Panc1 (cell line): ENCODE results near the gene MYBPC3. TPM values are rescaled to one million over a fixed set of nuclear protein-coding genes. Genes with fewer than 3 reads are reported as not detected.

Source experiments
- ATAC-seq: fragments of 200-7000 bp; cut with Tn5 transposase; 2 replicates; pipeline ENCODE4 v1.9.1; 2020; ENCODE audit warnings: mild to moderate bottlenecking, moderate library complexity
- BruUV-seq: library from RNA; stranded (reverse); fragments of 400-500 nt; replicated peaks from 2 replicates; lab custom pipeline; 2021; lab: Mats Ljungman, UMichigan
- CTCF ChIA-PET: fragments of 300-600 bp; sonication (Branson Sonifier 250); formaldehyde crosslinking; loops from one replicate; lab custom pipeline; 2022; ENCODE audit warnings: antibody characterized with exemption; lab: Charles Lee
- POLR2A ChIA-PET: fragments of 300-600 bp; sonication (Branson Sonifier 250); formaldehyde crosslinking; loops from one replicate; lab custom pipeline; 2022; ENCODE audit warnings: antibody characterized with exemption; lab: Charles Lee
- DNase-seq: peaks from one replicate; pipeline ENCODE4 v3.0.0-alpha.2; 2010; ENCODE audit warnings: low read depth, low spot score
- H3K27ac ChIP-seq: 2 replicates; pipeline ENCODE4 v1.5.1; 2011; ENCODE audit warnings: mild to moderate bottlenecking, low read length, inconsistent platforms
- H3K27me3 ChIP-seq: fragments of 200-500 bp; sonication (Bioruptor generic); 2 replicates; pipeline ENCODE4 v1.6.0; 2014; ENCODE audit warnings: low read length, inconsistent platforms; ENCODE audit not compliant: control insufficient read depth, insufficient read depth
- H3K36me3 ChIP-seq: fragments of 200-500 bp; sonication (Bioruptor generic); 2 replicates; pipeline ENCODE4 v1.5.1; 2014; ENCODE audit warnings: inconsistent platforms, mild to moderate bottlenecking, low read length, moderate library complexity; ENCODE audit not compliant: control insufficient read depth, insufficient read depth
- H3K4me1 ChIP-seq: 2 replicates; pipeline ENCODE4 v1.5.1; 2011; ENCODE audit warnings: inconsistent platforms, mild to moderate bottlenecking, low read length, moderate library complexity; ENCODE audit not compliant: control insufficient read depth, insufficient read depth
- H3K4me3 ChIP-seq, 2 experiments: 2 replicates each; pipeline ENCODE4 v1.5.1; 2011 to 2012; ENCODE audit warnings: low read depth in 2 of 2, low read length in 2 of 2, mild to moderate bottlenecking in 2 of 2, inconsistent platforms in 1 of 2, moderate library complexity in 1 of 2
- H3K9me3 ChIP-seq: fragments of 200-500 bp; sonication (Bioruptor generic); 2 replicates; pipeline ENCODE4 v1.5.1; 2014; ENCODE audit warnings: low read depth, mild to moderate bottlenecking, inconsistent platforms, low read length, moderate library complexity; ENCODE audit not compliant: control insufficient read depth, insufficient read depth
- POLR2AphosphoS5 ChIP-seq: IDR thresholded peaks from 2 replicates; pipeline ENCODE4 v1.6.1; 2012; ENCODE audit warnings: mild to moderate bottlenecking, low read depth, low read length, moderate library complexity
- SIN3A ChIP-seq: IDR thresholded peaks from 2 replicates; pipeline ENCODE4 v1.6.1; 2012; ENCODE audit warnings: low read depth, mild to moderate bottlenecking, low read length, moderate library complexity, borderline replicate concordance; ENCODE audit not compliant: insufficient read depth
- TCF7L2 ChIP-seq: IDR thresholded peaks from 2 replicates; pipeline ENCODE4 v1.6.1; 2011; ENCODE audit warnings: mild to moderate bottlenecking, low read depth, low read length, inconsistent platforms
- in situ Hi-C: cut with HindIII; loops from 2 replicates; pipeline ENCODE4 v1.10.0; 2016; ENCODE audit warnings: low sequenced_read_pairs, low pct_unique_long_range_greater_than_20kb
- intact Hi-C: fragments of 100-400 bp; cut with micrococcal nuclease; formaldehyde crosslinking; loops from one replicate; pipeline ENCODE4 v1.10.0; 2022; ENCODE audit not compliant: unreplicated experiment
- total RNA-seq: library from RNA; stranded (reverse); gene quantifications from one replicate; pipeline ENCODE4 v1.2.1, GENCODE V29; 2021; ENCODE audit not compliant: unreplicated experiment
- TF ChIP-seq, protein P1 (sequence below), 2 experiments: IDR thresholded peaks; 2 replicates each; pipeline ENCODE4 v1.6.1; 2011 to 2012; ENCODE audit warnings: low read depth in 2 of 2, control low read depth in 1 of 2, low read length in 1 of 2, mild to moderate bottlenecking in 1 of 2, moderate library complexity in 1 of 2; ENCODE audit not compliant: insufficient read depth in 1 of 2
- TF ChIP-seq, protein P2 (sequence below): fragments of 450-650 bp; IDR thresholded peaks from 2 replicates; pipeline ENCODE4 v1.5.1; 2017; ENCODE audit warnings: mild to moderate bottlenecking

The MYBPC3 gene
- total RNA-seq, 1 experiment from 2014 or later: not detected

DNA sequence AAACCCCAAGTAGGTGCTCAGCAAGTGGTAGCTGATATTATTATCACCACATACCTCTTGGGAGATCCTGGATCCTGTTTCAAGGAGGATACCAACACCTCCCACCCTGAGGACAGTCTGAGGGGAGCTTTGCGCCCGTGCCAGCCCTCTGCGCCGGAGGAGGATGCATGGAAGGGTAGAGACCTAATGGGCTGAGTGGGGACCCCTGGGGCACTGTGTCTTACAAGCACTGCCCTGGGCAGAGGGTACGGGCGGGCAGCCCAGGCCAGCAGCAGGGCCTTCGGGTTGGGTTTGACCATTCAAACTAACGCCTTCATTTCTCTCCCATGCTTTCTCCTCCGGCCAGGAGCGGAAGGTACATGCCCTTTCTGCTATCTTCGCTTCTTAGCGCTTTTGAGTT is 26.3 kb downstream of the MYBPC3 start:
- DNase-seq: no peak
- no peaks in the 10 kb centered on the region for H3K36me3 ChIP-seq
- POLR2A ChIA-PET: no interaction called here
- H3K4me3 ChIP-seq: no peak overlapping the region
- no peak overlapping the region for H3K27ac ChIP-seq
- no peaks in the 10 kb centered on the region for H3K27me3 ChIP-seq
- H3K4me1 ChIP-seq: no peaks in the 10 kb centered on the region
- intact Hi-C loops: no loop called here
- in situ Hi-C loops: no loop called here
- CTCF ChIA-PET: no interaction called here
- H3K9me3 ChIP-seq: no peaks in the 10 kb centered on the region
- BruUV-seq: no TSS peak
- TF ChIP-seq, protein P1, sequence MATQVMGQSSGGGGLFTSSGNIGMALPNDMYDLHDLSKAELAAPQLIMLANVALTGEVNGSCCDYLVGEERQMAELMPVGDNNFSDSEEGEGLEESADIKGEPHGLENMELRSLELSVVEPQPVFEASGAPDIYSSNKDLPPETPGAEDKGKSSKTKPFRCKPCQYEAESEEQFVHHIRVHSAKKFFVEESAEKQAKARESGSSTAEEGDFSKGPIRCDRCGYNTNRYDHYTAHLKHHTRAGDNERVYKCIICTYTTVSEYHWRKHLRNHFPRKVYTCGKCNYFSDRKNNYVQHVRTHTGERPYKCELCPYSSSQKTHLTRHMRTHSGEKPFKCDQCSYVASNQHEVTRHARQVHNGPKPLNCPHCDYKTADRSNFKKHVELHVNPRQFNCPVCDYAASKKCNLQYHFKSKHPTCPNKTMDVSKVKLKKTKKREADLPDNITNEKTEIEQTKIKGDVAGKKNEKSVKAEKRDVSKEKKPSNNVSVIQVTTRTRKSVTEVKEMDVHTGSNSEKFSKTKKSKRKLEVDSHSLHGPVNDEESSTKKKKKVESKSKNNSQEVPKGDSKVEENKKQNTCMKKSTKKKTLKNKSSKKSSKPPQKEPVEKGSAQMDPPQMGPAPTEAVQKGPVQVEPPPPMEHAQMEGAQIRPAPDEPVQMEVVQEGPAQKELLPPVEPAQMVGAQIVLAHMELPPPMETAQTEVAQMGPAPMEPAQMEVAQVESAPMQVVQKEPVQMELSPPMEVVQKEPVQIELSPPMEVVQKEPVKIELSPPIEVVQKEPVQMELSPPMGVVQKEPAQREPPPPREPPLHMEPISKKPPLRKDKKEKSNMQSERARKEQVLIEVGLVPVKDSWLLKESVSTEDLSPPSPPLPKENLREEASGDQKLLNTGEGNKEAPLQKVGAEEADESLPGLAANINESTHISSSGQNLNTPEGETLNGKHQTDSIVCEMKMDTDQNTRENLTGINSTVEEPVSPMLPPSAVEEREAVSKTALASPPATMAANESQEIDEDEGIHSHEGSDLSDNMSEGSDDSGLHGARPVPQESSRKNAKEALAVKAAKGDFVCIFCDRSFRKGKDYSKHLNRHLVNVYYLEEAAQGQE (IDR thresholded peaks at IDR 0.05; ENCODE audit: insufficient read depth in 1 of 2, low read depth in 2 of 2, low read length in 1 of 2): no peak
- TF ChIP-seq SIN3A: no peak
- TF ChIP-seq, protein P2, sequence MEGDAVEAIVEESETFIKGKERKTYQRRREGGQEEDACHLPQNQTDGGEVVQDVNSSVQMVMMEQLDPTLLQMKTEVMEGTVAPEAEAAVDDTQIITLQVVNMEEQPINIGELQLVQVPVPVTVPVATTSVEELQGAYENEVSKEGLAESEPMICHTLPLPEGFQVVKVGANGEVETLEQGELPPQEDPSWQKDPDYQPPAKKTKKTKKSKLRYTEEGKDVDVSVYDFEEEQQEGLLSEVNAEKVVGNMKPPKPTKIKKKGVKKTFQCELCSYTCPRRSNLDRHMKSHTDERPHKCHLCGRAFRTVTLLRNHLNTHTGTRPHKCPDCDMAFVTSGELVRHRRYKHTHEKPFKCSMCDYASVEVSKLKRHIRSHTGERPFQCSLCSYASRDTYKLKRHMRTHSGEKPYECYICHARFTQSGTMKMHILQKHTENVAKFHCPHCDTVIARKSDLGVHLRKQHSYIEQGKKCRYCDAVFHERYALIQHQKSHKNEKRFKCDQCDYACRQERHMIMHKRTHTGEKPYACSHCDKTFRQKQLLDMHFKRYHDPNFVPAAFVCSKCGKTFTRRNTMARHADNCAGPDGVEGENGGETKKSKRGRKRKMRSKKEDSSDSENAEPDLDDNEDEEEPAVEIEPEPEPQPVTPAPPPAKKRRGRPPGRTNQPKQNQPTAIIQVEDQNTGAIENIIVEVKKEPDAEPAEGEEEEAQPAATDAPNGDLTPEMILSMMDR: no peak
- no peak for TF ChIP-seq TCF7L2
- TF ChIP-seq POLR2AphosphoS5: no peak
- no peak for ATAC-seq

DNA sequence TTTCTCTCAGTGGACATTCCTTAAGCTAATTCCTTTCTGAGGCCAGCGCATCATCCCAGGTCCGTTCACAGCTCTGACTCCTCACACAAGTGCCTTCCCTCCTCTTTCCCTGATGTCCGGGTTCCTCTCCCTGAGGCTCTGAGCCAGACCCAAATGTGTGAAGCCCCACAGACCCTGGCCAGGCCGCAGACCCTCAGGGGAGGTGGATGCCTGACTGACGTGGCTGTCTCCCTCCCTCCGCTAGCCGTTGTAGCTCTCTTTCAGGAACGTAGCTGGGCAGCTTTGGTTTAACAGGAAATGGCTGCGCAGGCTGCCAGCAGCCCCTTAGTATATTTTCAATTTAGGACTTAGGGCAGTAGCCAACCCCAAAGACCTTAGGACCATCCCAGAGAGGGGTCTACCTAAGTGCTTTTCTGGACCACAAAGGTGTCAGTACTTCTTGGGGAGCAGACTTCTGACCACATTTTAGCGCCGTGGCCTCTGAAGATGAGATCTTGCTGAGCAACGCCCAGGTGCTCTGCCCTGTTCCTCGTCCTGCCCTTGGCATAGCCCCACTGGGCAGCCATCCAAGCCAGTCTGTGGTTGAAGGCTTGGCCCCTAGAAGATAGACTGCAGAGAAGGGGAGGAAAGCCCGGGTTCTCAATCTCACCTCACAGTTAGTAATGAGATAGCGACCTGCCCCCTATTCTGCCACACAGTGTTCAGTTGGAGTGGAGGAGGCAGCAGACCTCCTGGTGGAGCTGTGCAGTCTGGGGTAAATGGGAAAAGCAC is 27.0 kb downstream of the MYBPC3 start:
- Histone ChIP-seq H3K9me3 (no peaks in the 10 kb centered on the region), H3K4me1 (no peaks in the 10 kb centered on the region), H3K36me3 (no peaks in the 10 kb centered on the region), H3K4me3 (no peak overlapping the region), H3K27ac (no peak overlapping the region), H3K27me3 (no peaks in the 10 kb centered on the region)
- no TSS peak for BruUV-seq
- CTCF ChIA-PET: no interaction called here
- POLR2A ChIA-PET: no interaction called here
- intact Hi-C loops (no loop called here), in situ Hi-C loops (no loop called here)
- DNase-seq (no peak), ATAC-seq (no peak)
- no peak for TF ChIP-seq SIN3A
- TF ChIP-seq, protein P2: no peak
- no peak for TF ChIP-seq POLR2AphosphoS5
- TF ChIP-seq, protein P1 (IDR thresholded peaks at IDR 0.05; ENCODE audit: insufficient read depth in 1 of 2, low read depth in 2 of 2, low read length in 1 of 2): no peak
- TF ChIP-seq TCF7L2: no peak
